Measurements from ENCODE around the gene SCN1A. TPM values are rescaled to one million over a fixed set of nuclear protein-coding genes. Genes with fewer than 3 reads are reported as not detected.

SCN1A gene
- polyA plus RNA-seq, 1 of the 3 experiments (the other 2 are of a cell fraction): not detected

- TF ChIP-seq JUND (IDR thresholded peaks at IDR 0.05) (no peak), MAX (IDR thresholded peaks at IDR 0.05; ENCODE audit: low read depth) (no peak), USF2 (IDR thresholded peaks at IDR 0.05; ENCODE audit: borderline replicate concordance, low read depth, low read length) (no peak), NRF1 (IDR thresholded peaks at IDR 0.05; ENCODE audit: low read depth, low read length) (no peak), FOXJ3 (CRISPR knock-in tag; IDR thresholded peaks at IDR 0.05) (no peak), USF1 (IDR thresholded peaks at IDR 0.05; ENCODE audit: borderline replicate concordance, low read depth) (no peak), IRF3 (IDR thresholded peaks at IDR 0.05; ENCODE audit: low read depth, low read length) (no peak), ZBTB33 (IDR thresholded peaks at IDR 0.05; ENCODE audit: borderline replicate concordance, low read depth) (no peak), MEF2A (IDR thresholded peaks at IDR 0.05; ENCODE audit: borderline replicate concordance, low read depth) (no peak), TAF1 (IDR thresholded peaks at IDR 0.05; ENCODE audit: borderline replicate concordance, low read depth, low read length) (no peak), RFX5 (IDR thresholded peaks at IDR 0.05; ENCODE audit: low read length) (no peak), CTCF (IDR thresholded peaks at IDR 0.05) (no peak), RCOR1 (IDR thresholded peaks at IDR 0.05; ENCODE audit: low read length) (no peak), SMC3 (IDR thresholded peaks at IDR 0.05; ENCODE audit: low read depth, low read length) (no peak), RXRA (IDR thresholded peaks at IDR 0.05; ENCODE audit: borderline replicate concordance, low read depth) (no peak), TEAD4 (IDR thresholded peaks at IDR 0.05; ENCODE audit: borderline replicate concordance, insufficient read depth) (no peak), EP300 (IDR thresholded peaks at IDR 0.05; ENCODE audit: borderline replicate concordance in 1 of 2, low read depth in 1 of 2, low read length in 1 of 2) (no peak), YY1 (IDR thresholded peaks at IDR 0.05; ENCODE audit: low read depth) (no peak), FOSL2 (IDR thresholded peaks at IDR 0.05; ENCODE audit: borderline replicate concordance, low read depth) (no peak), MXI1 (IDR thresholded peaks at IDR 0.05; ENCODE audit: low read depth, low read length) (no peak)
- CTCF ChIA-PET: interaction anchor here (3.2 to 4.2 kb wide), 2 partner anchors 9 to 12 kb away, joined by 13 to 21 read pairs; partner anchors contain the start of gene SCN1A
- no peak overlapping the region for H3K9ac ChIP-seq
- WGBS (ENCODE audit: low lambda C conversion rate): 56% methylated on average over 4 of the region's 4 CpGs
- H3K4me1 ChIP-seq (ENCODE audit: control insufficient read depth in 1 of 2, insufficient read depth in 2 of 2, low read depth in 1 of 2, low read length in 1 of 2): no peaks in the 10 kb centered on the region
- H3K36me3 ChIP-seq (replicated peaks in 1 of 2; ENCODE audit: control insufficient read depth in 1 of 2, insufficient read depth in 2 of 2, low read length in 1 of 2): no peaks in the 10 kb centered on the region
- no peaks in the 10 kb centered on the region for H4K20me1 ChIP-seq (ENCODE audit: insufficient read depth)
- no peaks in the 10 kb centered on the region for H3K9me2 ChIP-seq
- H3K27me3 ChIP-seq (ENCODE audit: insufficient read depth): no peaks in the 10 kb centered on the region
- POLR2A ChIA-PET: no interaction called here
- no peak for DNase-seq
- no peak overlapping the region for H3K4me3 ChIP-seq (ENCODE audit: low read depth in 2 of 2, low read length in 1 of 2)
- H2AFZ ChIP-seq (ENCODE audit: low read depth): peak overlapping the region; percentile 12; the same call in 1 of the 2 replicates
- H3K4me2 ChIP-seq: no peak overlapping the region
- H3K27ac ChIP-seq (ENCODE audit: low read depth in 2 of 2, low read length in 1 of 2): no peak overlapping the region
- H3F3A ChIP-seq (replicated peaks; ENCODE audit: insufficient read depth): peaks cover 5% of the 10 kb centered on the region
- 0 out of 2 replicates have a peak, but pooled peaks cover 5% of the 10 kb centered on the region for H3K9me3 ChIP-seq
- no peaks in the 10 kb centered on the region for H3K79me2 ChIP-seq (ENCODE audit: insufficient read depth)
Measured at GRCh38 chr2:166115589-166115988, 12.2 kb downstream of the SCN1A start.

All from SK-N-SH (cell line).